K562 (cell line): ENCODE results near the gene GAK. TPM values are rescaled to one million over a fixed set of nuclear protein-coding genes. Genes with fewer than 3 reads are reported as not detected.

Experiments
- NKRF ChIP-seq: fragments of 450-650 bp; IDR thresholded peaks from 2 replicates; pipeline ENCODE4 v1.6.1; 2016; ENCODE audit warnings: borderline replicate concordance
- UBTF ChIP-seq, 2 experiments: IDR thresholded peaks; 2 replicates each; pipeline ENCODE4 v1.6.1; 2012; ENCODE audit warnings: improper control_type of control experiment in 2 of 2, low read depth in 2 of 2, low read length in 2 of 2, borderline replicate concordance in 1 of 2
- VEZF1 ChIP-seq: fragments of 200-800 bp; sonication (Bioruptor generic); IDR thresholded peaks from 2 replicates; pipeline ENCODE4 v1.6.1; 2017; ENCODE audit warnings: missing genetic modification characterization, missing compliant biosample characterization
- polyA plus RNA-seq, 8 experiments: library from polyadenylated mRNA; depleted of rRNA in 4 of 8; stranded (reverse) in 5 of 8; unstranded in 3 of 8; fragments of >200 nt; fragmentation: Nextera tagmentation in 2 of 8; fragmentation: Illumina TruSeq in 1 of 8; extraction: Ambion mirVana in 2 of 8; extraction: Trizol in 1 of 8; gene quantifications; 2 replicates each; pipeline versions ENCODE4 v1.2.1 to v1.2.3, GENCODE V29; 2011 to 2014; ENCODE audit warnings: inconsistent platforms in 1 of 8, missing spikeins in 1 of 8
- total RNA-seq, 7 experiments: library from RNA; depleted of rRNA in 6 of 7; stranded (reverse); fragments of >200 nt in 6 of 7; fragmentation: Illumina TruSeq in 2 of 7; extraction: Trizol in 2 of 7; gene quantifications; 2 replicates each; pipeline versions ENCODE4 v1.2.1 to v1.2.3, GENCODE V29; 2011 to 2021; ENCODE audit warnings: low replicate concordance in 1 of 7
- TF ChIP-seq, protein P1 (sequence below), 2 experiments: fragments of 450-650 bp in 1 of 2; sonication (generic) in 1 of 2; formaldehyde crosslinking in 1 of 2; IDR thresholded peaks; 2 replicates each; pipeline versions ENCODE4 v1.7.1 to v1.9.0; 2016 to 2022; ENCODE audit warnings: inconsistent platforms in 1 of 2, mild to moderate bottlenecking in 1 of 2, missing genetic modification reagents in 1 of 2
- TF ChIP-seq, protein P2 (sequence below): sonication (generic); formaldehyde crosslinking; IDR thresholded peaks from 2 replicates; pipeline ENCODE4 v1.8.0; 2022; ENCODE audit warnings: mild to moderate bottlenecking, missing genetic modification reagents, borderline replicate concordance

Gene GAK
- total and polyA plus RNA-seq, 9 of the 15 experiments (the other 6 are each of a cell fraction or from before 2014, with no cell fraction given) = 1.3 to 102 (median 16.2) TPM

DNA sequence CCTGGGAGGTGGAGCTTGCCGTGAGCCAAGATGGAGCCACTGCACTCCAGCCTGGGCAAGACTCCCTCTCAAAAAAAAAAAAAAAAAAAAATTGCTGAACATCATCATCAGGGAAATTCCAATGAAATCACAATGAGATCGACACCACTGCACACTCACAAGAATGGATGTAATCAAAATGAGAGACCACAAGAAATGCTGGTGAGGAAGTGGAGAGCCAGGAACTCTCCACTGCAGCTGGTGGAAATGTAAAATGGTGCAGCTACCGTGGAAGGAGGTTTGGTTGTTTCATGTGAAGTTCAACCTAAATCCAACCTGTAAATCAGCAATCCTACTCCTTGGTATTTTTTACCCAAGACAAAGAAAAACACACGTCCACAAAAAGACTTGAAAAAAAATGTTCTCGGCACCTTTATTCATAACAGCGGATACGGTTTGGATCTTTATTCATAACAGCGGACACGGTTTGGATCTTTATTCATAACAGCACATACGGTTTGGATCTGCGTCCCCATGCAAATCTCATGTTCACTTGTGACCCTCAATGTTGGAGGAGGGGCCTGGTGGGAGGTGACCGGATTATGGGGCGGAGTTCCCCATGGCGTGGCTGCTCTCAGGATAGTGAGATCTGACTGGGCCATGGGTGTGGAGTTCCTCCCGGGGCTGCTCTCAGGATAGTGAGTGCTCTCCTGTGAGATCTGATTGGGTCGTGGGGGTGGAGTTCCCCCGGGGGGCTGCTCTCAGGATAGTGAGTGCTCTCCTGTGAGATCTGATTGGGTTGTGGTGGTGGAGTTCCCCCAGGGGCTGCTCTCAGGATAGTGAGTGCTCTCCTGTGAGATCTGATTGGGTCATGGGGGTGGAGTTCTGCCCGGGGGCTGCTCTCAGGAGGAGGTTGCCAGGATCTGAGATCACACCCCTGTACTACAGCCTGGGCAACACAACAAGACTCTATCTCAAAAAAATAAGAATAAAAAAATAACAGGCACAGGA is 7.7 kb downstream of the GAK start (continued):
- TF ChIP-seq, protein P1, sequence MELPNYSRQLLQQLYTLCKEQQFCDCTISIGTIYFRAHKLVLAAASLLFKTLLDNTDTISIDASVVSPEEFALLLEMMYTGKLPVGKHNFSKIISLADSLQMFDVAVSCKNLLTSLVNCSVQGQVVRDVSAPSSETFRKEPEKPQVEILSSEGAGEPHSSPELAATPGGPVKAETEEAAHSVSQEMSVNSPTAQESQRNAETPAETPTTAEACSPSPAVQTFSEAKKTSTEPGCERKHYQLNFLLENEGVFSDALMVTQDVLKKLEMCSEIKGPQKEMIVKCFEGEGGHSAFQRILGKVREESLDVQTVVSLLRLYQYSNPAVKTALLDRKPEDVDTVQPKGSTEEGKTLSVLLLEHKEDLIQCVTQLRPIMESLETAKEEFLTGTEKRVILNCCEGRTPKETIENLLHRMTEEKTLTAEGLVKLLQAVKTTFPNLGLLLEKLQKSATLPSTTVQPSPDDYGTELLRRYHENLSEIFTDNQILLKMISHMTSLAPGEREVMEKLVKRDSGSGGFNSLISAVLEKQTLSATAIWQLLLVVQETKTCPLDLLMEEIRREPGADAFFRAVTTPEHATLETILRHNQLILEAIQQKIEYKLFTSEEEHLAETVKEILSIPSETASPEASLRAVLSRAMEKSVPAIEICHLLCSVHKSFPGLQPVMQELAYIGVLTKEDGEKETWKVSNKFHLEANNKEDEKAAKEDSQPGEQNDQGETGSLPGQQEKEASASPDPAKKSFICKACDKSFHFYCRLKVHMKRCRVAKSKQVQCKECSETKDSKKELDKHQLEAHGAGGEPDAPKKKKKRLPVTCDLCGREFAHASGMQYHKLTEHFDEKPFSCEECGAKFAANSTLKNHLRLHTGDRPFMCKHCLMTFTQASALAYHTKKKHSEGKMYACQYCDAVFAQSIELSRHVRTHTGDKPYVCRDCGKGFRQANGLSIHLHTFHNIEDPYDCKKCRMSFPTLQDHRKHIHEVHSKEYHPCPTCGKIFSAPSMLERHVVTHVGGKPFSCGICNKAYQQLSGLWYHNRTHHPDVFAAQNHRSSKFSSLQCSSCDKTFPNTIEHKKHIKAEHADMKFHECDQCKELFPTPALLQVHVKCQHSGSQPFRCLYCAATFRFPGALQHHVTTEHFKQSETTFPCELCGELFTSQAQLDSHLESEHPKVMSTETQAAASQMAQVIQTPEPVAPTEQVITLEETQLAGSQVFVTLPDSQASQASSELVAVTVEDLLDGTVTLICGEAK (IDR thresholded peaks at IDR 0.05) = peak; percentile 49; the same call in 1 of the 2 replicates
- TF ChIP-seq, protein P1 (CRISPR knock-in tag; IDR thresholded peaks at IDR 0.05) = no peak
- TF ChIP-seq VEZF1 (CRISPR knock-in tag) = peak; percentile 35; the same call in 1 of the 2 replicates
- TF ChIP-seq, protein P2, sequence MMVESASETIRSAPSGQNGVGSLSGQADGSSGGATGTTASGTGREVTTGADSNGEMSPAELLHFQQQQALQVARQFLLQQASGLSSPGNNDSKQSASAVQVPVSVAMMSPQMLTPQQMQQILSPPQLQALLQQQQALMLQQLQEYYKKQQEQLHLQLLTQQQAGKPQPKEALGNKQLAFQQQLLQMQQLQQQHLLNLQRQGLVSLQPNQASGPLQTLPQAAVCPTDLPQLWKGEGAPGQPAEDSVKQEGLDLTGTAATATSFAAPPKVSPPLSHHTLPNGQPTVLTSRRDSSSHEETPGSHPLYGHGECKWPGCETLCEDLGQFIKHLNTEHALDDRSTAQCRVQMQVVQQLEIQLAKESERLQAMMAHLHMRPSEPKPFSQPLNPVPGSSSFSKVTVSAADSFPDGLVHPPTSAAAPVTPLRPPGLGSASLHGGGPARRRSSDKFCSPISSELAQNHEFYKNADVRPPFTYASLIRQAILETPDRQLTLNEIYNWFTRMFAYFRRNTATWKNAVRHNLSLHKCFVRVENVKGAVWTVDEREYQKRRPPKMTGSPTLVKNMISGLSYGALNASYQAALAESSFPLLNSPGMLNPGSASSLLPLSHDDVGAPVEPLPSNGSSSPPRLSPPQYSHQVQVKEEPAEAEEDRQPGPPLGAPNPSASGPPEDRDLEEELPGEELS (CRISPR knock-in tag) = no peak
- TF ChIP-seq NKRF = no peak
- no peak for TF ChIP-seq UBTF (IDR thresholded peaks at IDR 0.05; ENCODE audit: borderline replicate concordance in 1 of 2, low read depth in 2 of 2, low read length in 2 of 2)
